Ectodermal cell (in vitro differentiated cells): Measurements from ENCODE around the gene NIF3L1.

Experiments used
- H3K27ac ChIP-seq: 2 replicates; pipeline ENCODE4 v1.7.0; 2013; ENCODE audit warnings: mild to moderate bottlenecking, low read depth, low read length; ENCODE audit not compliant: insufficient read depth, poor library complexity, severe bottlenecking
- H3K27me3 ChIP-seq: 2 replicates; pipeline ENCODE4 v1.7.0; 2013; ENCODE audit warnings: mild to moderate bottlenecking, low read length; ENCODE audit not compliant: insufficient read depth, control insufficient read depth, poor library complexity, severe bottlenecking
- H3K36me3 ChIP-seq: one replicate; pipeline ENCODE4 v1.7.0; 2013; ENCODE audit warnings: low read length; ENCODE audit not compliant: control insufficient read depth, insufficient read depth
- H3K4me1 ChIP-seq: one replicate; pipeline ENCODE4 v1.7.0; 2013; ENCODE audit warnings: low read length; ENCODE audit not compliant: control insufficient read depth, insufficient read depth
- H3K4me3 ChIP-seq: 2 replicates; pipeline ENCODE4 v1.7.0; 2013; ENCODE audit warnings: low read depth, low read length, control low read depth; ENCODE audit not compliant: insufficient read depth
- H3K9me3 ChIP-seq: 2 replicates; pipeline ENCODE4 v1.7.0; 2013; ENCODE audit warnings: mild to moderate bottlenecking, low read length, moderate library complexity; ENCODE audit not compliant: control insufficient read depth
- WGBS, 2 experiments: methylation state at CpG; one replicate each; pipeline ENCODE4 v1.1.7; 2013; ENCODE audit warnings: missing lambda C conversion rate in 2 of 2; 5-methylcytosine and 5-hydroxymethylcytosine counted together

NIF3L1 gene

GRCh38 chr2:200851398-200852248 lies 37.5 kb upstream of the NIF3L1 start:
- H3K36me3 ChIP-seq: peaks cover 43% of the 10 kb centered on the region

GRCh38 chr2:200852605-200853004 lies 36.6 kb upstream of the NIF3L1 start:
- peak overlapping the region; percentile 8 for H3K27ac ChIP-seq
- no peaks in the 10 kb centered on the region for H3K27me3 ChIP-seq
- H3K36me3 ChIP-seq: peaks cover 52% of the 10 kb centered on the region
- 95 to 100% methylated on average over 2 of the region's 2 CpGs for WGBS, 2 experiments
- H3K4me3 ChIP-seq: no peak overlapping the region
- H3K4me1 ChIP-seq: no peaks in the 10 kb centered on the region
- no peaks in the 10 kb centered on the region for H3K9me3 ChIP-seq

More at GRCh38 chr2:200851398-200852248, 37.5 kb upstream of the NIF3L1 start:
- H3K27me3 ChIP-seq: no peaks in the 10 kb centered on the region
- no peaks in the 10 kb centered on the region for H3K4me1 ChIP-seq
- peak overlapping the region; percentile 16 for H3K27ac ChIP-seq
- no peaks in the 10 kb centered on the region for H3K9me3 ChIP-seq
- 91 to 98% methylated on average over 6 of the region's 6 CpGs for WGBS, 2 experiments
- H3K4me3 ChIP-seq: no peak overlapping the region

- no peaks in the 10 kb centered on the region for H3K4me1 ChIP-seq
- no peaks in the 10 kb centered on the region for H3K9me3 ChIP-seq
- 91 to 95% methylated on average over 8 of the region's 8 CpGs for WGBS, 2 experiments
- no peak overlapping the region for H3K27ac ChIP-seq
- no peaks in the 10 kb centered on the region for H3K27me3 ChIP-seq
- H3K4me3 ChIP-seq: no peak overlapping the region
- H3K36me3 ChIP-seq: peaks cover 71% of the 10 kb centered on the region
Observed at GRCh38 chr2:200856806-200857205, 32.4 kb upstream of the NIF3L1 start.

- H3K9me3 ChIP-seq: no peaks in the 10 kb centered on the region
- H3K36me3 ChIP-seq: peaks cover 43% of the 10 kb centered on the region
- no peaks in the 10 kb centered on the region for H3K27me3 ChIP-seq
- WGBS, 2 experiments: 94 to 96% methylated on average over 9 of the region's 12 CpGs
- no peak overlapping the region for H3K27ac ChIP-seq
- H3K4me1 ChIP-seq: no peaks in the 10 kb centered on the region
- H3K4me3 ChIP-seq: no peak overlapping the region
Observed at GRCh38 chr2:200860092-200860795, 28.9 kb upstream of the NIF3L1 start.

- no peaks in the 10 kb centered on the region for H3K4me1 ChIP-seq
- H3K36me3 ChIP-seq: peaks cover 32% of the 10 kb centered on the region
- no peaks in the 10 kb centered on the region for H3K27me3 ChIP-seq
- no peak overlapping the region for H3K27ac ChIP-seq
- no peaks in the 10 kb centered on the region for H3K9me3 ChIP-seq
- H3K4me3 ChIP-seq: peak overlapping the region; percentile 99
- 54 to 57% methylated on average over 4 of the region's 4 CpGs for WGBS, 2 experiments
Observed at GRCh38 chr2:200861617-200862155, 27.5 kb upstream of the NIF3L1 start.

- Histone ChIP-seq H3K4me1 (no peaks in the 10 kb centered on the region), H3K27ac (no peak overlapping the region), H3K4me3 (peak overlapping the region; percentile 99), H3K36me3 (peaks cover 23% of the 10 kb centered on the region), H3K9me3 (no peaks in the 10 kb centered on the region), H3K27me3 (no peaks in the 10 kb centered on the region)
- 1% methylated on average over 13 of the region's 13 CpGs for WGBS, 2 experiments
Observed at GRCh38 chr2:200862532-200863000, 26.6 kb upstream of the NIF3L1 start.

- H3K4me1 ChIP-seq: no peaks in the 10 kb centered on the region
- no peaks in the 10 kb centered on the region for H3K9me3 ChIP-seq
- 0% methylated on average over 19 of the region's 19 CpGs for WGBS, 2 experiments
- peak overlapping the region; percentile 97 for H3K27ac ChIP-seq
- no peaks in the 10 kb centered on the region for H3K27me3 ChIP-seq
- H3K4me3 ChIP-seq: peak overlapping the region; percentile 99
- H3K36me3 ChIP-seq: peaks cover 11% of the 10 kb centered on the region
Observed at GRCh38 chr2:200863782-200864175, 25.4 kb upstream of the NIF3L1 start.

GRCh38 chr2:200864176-200865034 lies 24.8 kb upstream of the NIF3L1 start, which contains the start of gene CLK1:
Gene CLK1 (minus strand): TSS chr2:200864658. CDS start chr2:200861862, 2,796 bp downstream.
- H3K4me1 ChIP-seq: no peaks in the 10 kb centered on the region
- no peaks in the 10 kb centered on the region for H3K27me3 ChIP-seq
- peak within 1 kb of the TSS; percentile 97 for H3K27ac ChIP-seq
- peak within 1 kb of the TSS; percentile 99 for H3K4me3 ChIP-seq
- peaks cover 8% of the 10 kb centered on the region for H3K36me3 ChIP-seq
- no peaks in the 10 kb centered on the region for H3K9me3 ChIP-seq
- WGBS, 2 experiments: 3% methylated on average over 89 of the region's 89 CpGs

GRCh38 chr2:200869014-200869413 lies 20.2 kb upstream of the NIF3L1 start:
- Histone ChIP-seq H3K4me3 (no peak overlapping the region), H3K36me3 (peaks cover 9% of the 10 kb centered on the region), H3K9me3 (no peaks in the 10 kb centered on the region), H3K27ac (no peak overlapping the region), H3K27me3 (no peaks in the 10 kb centered on the region), H3K4me1 (no peaks in the 10 kb centered on the region)
- WGBS, 2 experiments: 95 to 97% methylated on average over 2 of the region's 2 CpGs
